CD4-positive, alpha-beta T cell treated with Interleukin-15 for 1 hour (primary cell): Measurements from ENCODE around the gene UNC119.
A peak's percentile ranks its signal among the peaks of the same experiment; 100 is the strongest.

Experiments used
- DNase-seq: peaks from one replicate; pipeline ENCODE4 v3.0.0-alpha.2; 2020

UNC119 gene

GRCh38 chr17:28572259-28573039 is 20.0 kb upstream of the UNC119 start:
- DNase-seq: no peak

GRCh38 chr17:28571361-28572122 is 19.1 kb upstream of the UNC119 start, which contains the start of gene PIGS:
PIGS (minus strand) TSS chr17:28571524; CDS start chr17:28571496, 28 bp downstream.
- peak; percentile 89 for DNase-seq

GRCh38 chr17:28570716-28571360 is 18.4 kb upstream of the UNC119 start:
- peak; percentile 31 for DNase-seq

- DNase-seq: no peak
Observed at GRCh38 chr17:28569446-28569845, 17.0 kb upstream of the UNC119 start.

- DNase-seq: no peak
Observed at GRCh38 chr17:28567604-28568003, 15.2 kb upstream of the UNC119 start.

- DNase-seq: no peak
Observed at GRCh38 chr17:28563475-28563874, 11.1 kb upstream of the UNC119 start.

GRCh38 chr17:28555022-28555421 is 2.6 kb upstream of the UNC119 start:
- DNase-seq: no peak

- DNase-seq: no peak
Observed at GRCh38 chr17:28554565-28554964, 2.1 kb upstream of the UNC119 start.

- DNase-seq: no peak
Observed at GRCh38 chr17:28553000-28553505, 629 bp upstream of the UNC119 start.

- no peak for DNase-seq
Observed at GRCh38 chr17:28551421-28552175, 826 bp downstream of the UNC119 start.

- no peak for DNase-seq
Observed at GRCh38 chr17:28550858-28551257, 1.6 kb downstream of the UNC119 start.

GRCh38 chr17:28549236-28550132 is 2.9 kb downstream of the UNC119 start:
- peak; percentile 83 for DNase-seq

GRCh38 chr17:28548417-28549130 is 3.9 kb downstream of the UNC119 start:
- no peak for DNase-seq

- DNase-seq: peak; percentile 77
Observed at GRCh38 chr17:28547623-28548416, 4.6 kb downstream of the UNC119 start.

- DNase-seq: no peak
Observed at GRCh38 chr17:28547096-28547622, 5.3 kb downstream of the UNC119 start.

GRCh38 chr17:28545787-28546415 is 6.5 kb downstream of the UNC119 start:
- DNase-seq: no peak

GRCh38 chr17:28545141-28545503 is 7.3 kb downstream of the UNC119 start:
- DNase-seq: no peak

GRCh38 chr17:28544402-28545140 is 7.9 kb downstream of the UNC119 start:
- DNase-seq: no peak

GRCh38 chr17:28541439-28541838 is 11.0 kb downstream of the UNC119 start:
- DNase-seq: no peak
